GM18520 (cell line): Measurements from ENCODE around the gene DRC7.

Source experiments
- ATAC-seq: cut with Tn5 transposase; IDR thresholded peaks from one replicate; pipeline ENCODE4 v1.9.1; 2021; ENCODE audit not compliant: unreplicated experiment

DRC7 gene

DNA sequence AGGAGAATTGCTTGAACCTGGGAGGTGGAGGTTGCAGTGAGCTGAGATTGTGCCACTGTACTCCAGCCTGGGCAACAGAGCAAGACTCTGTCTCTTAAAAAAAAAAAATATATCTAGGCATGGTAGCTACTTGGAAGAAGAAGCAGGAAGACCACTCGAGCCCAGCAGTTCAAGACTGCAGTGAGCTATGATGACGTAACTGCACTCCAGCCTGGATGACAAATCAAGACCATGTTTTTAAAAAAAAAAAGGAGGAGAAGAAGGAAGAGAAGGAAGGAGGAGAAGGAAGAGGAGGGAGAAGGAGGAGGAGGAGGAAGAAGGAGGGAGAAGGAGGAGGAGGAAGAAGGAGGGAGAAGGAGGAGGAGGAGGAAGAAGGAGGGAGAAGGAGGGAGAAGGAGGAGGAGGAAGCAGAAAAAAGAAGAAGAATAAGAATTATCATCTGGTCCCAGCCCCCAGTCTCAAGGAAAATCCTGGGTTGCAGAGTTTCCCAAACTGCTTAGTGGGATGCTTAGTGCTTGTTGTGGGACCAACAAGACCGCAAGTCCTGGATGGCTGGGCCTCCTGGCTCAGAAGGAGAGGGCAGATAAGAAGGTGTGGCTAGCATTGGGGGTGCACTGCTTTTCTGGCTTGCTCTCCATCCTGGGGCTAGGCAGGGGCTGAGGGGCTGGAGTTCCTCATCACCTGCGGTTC lies 3.7 kb upstream of the DRC7 start:
- ATAC-seq: no peak

DNA sequence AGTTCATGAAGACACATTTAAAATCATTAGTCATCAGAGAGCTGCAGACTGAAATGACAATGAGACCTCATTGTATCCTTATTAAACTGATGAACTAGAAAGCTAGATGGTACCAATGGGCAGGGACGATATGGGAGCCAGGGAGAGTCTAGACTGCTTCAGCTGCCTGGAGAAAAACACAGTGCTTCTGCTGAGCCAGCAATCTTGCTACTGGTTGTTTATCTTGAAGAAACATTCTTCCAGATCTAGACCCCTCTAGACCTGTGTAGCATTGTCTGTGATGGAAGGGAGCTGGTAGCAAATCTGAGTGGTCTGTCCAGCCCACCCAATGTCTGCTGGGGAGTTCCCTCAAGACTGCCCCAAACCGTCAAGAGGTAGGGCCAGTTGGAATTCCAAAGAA lies 2.0 kb upstream of the DRC7 start:
- no peak for ATAC-seq

DNA sequence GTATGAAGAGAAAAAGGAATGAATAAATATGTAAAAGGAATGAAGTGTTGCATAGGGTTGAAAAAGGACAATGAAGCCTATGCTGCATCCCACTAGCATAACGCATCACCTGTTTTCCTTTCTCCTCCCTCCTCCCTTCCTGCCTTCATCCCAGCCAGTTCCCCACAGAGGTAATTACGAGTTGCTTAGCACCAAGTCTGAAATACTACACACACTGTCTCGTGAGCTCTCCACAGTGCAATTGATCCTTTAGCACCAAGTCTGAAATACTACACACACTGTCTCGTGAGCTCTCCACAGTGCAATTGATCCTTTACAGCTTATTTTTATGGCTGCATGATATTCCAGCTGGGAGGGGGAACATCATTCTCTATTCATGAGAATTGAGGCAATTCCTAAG lies 1.1 kb upstream of the DRC7 start:
- ATAC-seq: no peak

DNA sequence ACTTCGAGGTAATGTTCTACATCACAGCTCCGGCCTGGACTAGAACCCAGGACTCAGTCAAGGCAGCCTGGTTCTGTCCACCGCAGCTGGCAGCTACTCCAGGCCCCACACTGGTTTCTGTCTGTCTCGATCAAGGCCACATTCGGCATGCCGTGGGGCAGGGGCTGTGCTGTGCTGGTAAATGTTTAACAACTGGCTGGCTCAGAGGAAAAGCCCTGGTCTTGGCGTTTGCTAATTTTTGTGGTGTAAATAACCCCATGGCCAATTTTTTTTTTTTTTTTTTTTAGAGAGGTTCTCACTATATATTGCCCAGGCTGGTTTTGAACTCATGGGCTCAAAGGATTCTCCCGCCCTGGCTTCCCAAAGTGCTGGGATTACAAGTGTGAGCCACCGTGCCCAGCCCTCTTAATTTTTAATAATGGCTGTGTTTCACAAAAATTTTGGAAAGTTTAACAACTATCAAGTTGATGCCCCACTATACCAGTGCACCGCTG lies 328 bp upstream of the DRC7 start:
- ATAC-seq: no peak

DNA sequence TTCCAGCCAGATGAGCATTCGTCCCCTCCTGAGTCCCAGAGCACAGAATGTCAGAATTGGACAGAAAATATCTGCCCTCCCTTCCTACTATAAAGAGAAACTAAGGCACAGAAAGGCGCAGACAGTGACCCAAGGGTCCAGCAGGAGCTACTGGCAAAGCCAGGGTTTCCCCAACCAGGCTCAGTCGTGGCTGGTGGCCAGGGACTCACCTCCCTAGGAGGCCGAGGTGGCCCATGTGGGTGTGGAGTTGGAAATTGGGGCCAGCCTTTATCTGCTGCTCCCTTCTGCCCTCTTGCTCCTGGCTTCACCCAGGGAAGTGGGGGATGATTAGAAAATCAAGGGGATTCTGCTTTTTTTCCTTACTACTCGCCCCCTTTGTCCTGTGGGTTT lies 1.1 kb downstream of the DRC7 start:
- ATAC-seq: no peak

DNA sequence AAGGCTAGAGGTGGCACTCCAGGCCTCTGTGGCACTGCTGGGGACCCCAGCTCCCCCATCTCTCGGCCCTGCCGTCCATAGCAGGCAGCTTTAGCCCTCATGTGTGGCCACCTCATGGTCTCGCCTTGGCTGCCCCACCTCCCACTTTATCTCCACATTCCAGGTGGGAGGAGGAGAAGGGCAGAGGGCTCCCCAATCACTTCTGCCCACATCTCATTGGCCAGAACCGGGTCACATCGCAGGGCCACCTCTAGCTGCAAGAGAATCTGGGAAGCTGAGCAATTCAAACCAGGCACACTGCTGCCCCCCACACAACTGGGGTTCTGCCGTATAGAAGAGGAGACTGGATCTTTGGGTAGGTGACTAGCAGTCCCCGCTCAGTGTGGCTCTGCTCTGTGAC lies 1.6 kb downstream of the DRC7 start:
- no peak for ATAC-seq

DNA sequence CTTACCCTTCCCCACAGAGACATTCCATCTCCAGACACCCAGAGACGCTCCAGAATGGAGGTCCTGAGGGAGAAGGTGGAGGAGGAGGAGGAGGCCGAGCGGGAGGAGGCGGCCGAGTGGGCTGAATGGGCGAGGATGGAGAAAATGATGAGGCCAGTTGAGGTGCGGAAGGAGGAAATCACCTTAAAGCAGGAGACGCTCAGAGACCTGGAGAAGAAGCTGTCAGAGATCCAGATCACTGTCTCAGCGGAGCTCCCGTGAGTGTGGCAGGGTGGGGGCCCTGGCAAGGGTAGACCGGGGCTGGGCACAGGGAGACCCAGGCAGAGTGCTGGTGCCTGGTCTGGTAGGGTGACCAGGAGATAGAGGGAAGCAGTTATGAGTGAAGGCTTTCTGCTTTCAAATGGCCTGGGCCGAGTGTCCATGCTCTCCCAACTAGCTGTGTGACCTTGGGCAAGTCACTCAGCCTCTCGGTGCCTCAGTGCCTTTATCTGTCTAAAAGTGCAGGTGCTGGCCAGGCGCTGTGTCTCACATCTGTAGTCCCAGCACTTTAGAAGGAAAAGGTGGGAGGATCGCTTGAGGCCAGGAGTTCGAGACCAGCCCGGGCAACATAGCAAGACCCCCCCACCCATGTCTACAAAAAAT lies 3.4 kb downstream of the DRC7 start:
- ATAC-seq: no peak

DNA sequence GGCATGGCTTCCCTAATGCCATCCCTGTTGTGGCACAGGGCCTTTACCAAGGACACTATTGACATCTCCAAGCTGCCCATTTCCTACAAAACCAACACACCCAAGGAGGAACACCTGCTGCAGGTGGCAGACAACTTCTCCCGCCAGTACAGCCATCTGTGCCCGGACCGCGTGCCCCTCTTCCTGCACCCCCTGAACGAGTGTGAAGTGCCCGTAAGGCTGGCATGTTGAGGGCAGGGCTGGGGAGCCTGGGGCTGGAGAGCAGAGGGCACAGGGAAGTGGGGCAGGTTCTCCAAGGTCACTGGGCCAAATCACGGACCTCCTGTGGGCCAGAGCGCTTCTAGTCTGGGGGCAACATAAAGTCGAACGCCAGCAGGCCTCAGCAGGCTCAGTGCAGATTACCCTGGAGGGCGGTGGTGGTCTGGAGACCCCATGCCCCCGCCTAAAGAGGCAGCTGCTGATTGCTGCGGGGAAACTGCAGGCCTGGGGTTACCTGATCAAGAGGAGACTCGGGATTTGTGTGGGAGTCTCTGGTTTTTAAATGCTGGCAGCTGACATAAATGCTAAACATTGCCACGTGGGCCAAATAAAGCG lies 4.3 kb downstream of the DRC7 start:
- ATAC-seq: no peak

DNA sequence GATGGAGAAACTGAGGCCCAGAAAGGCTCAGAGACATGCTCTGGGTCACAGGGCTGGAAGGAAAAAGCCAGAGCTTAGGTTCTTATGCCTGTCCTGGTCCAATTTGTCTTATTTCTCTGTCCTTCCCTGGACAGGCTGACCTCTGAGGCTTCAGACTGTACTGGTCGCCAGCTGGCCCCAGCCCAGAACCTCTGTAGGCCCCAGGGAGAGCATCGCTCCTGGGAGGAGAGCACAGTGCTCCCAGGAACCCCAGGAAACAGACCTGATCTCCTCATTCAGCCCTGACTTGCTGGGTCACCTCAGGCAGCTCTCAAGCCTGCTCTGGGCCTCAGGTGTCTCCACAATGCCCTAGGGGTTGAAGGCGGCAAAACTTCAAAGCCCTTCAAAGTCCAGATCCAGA lies 4.9 kb downstream of the DRC7 start:
- ATAC-seq: no peak

DNA sequence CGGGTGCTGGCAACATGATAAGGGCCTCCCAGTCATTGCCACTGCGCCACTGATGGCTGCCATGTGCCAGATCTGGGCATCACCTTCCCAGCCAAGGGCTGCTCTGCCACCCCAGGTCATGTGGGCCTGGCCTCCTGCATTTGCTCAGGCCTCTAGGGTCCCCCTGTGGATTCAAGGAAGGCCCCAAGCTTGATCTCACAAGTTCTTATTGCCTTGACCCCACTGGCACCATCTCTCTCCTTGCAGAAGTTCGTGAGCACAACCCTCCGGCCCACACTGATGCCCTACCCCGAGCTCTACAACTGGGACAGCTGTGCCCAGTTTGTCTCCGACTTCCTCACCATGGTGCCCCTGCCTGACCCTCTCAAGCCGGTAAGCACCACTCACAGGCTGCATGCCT lies 5.3 kb downstream of the DRC7 start:
- ATAC-seq: no peak

DNA sequence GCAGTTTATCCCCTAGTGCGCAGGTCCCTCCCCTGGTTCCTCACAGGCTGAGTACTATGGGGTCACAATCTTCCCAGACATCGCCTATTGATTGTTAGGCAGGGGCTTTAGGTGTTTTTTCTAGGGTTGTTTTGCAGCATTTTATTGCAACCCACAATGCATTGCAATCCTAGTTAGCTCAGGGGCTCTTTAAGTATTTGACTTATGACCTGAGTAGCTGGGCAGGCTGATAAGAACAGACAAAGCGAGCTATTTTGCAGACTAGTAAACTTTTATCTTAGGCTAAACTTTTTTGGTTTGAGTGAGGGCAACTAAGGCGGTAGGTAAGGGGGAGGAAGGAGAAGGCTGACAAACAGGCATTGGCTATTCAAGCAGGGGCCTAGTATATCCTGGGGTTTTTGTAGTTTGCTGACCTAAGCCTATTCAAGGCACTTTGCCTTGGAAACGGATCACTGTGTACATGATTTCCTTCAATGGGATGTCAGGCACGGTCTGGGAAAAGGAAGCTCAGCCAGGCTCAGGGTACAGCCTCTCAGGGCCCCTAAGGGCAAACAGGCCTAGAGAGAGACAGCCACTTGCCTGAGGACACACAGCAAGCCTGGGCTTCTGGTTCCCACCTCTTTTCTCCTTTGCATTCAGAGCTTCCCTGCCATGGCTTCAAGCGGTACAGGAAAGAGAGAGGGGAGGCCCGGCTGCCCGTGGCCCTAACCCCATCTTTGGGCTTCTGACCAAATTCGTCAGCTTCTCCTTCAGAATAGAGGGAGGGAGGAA lies 6.4 kb downstream of the DRC7 start:
- no peak for ATAC-seq

DNA sequence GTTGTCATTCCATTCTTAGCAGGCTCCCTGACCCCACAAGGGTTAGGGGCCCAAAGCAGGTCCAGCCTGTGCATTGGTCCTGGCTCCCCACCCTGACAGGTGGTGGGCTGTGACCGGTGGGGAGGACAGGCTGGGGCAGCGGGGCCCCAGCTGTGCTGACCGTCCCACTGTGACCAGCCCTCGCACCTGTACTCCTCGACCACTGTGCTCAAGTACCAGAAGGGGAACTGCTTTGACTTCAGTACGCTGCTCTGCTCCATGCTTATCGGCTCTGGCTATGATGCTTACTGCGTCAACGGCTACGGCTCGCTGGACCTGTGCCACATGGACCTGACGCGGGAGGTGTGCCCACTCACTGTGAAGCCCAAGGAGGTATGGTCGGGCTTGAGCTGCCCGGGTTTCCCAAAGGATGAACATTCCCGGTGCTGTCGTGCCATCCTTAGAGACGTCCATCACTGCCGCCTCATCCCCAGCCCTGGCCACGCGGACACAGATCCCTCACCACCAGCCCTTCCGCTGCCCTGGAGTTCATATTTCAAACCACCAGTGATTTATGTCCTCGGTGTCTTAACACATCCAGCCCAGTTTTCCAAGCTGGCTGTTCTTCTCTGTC lies 7.3 kb downstream of the DRC7 start:
- ATAC-seq: no peak

DNA sequence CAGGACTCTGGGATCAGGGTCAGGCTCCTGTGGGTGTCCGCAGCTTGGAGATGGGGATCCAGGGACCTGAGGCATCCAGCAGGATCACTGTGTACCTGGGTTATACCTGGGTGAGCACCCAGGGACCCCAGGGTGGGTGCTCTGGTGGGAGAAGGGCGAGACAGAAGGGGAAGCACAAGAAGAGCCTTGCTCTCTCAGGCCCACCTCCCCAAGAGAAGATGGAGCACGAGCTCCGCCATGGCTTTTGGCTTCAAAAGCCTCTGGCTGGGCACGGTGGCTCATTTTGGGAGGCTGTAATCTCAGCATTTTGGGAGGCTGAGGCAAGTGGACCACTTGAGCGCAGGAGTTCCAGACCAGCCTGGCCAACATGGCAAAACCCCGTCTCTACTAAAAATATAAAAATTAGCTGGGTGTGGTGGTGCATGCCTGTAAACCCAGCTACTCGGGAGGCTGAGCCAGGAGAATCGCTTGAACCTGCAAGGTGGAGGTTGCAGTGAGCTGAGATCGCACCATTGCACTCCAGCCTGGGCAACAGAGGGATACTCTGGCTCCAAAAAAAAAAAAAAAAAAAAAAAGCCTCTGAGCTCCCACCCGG lies 8.9 kb downstream of the DRC7 start:
- no peak for ATAC-seq

DNA sequence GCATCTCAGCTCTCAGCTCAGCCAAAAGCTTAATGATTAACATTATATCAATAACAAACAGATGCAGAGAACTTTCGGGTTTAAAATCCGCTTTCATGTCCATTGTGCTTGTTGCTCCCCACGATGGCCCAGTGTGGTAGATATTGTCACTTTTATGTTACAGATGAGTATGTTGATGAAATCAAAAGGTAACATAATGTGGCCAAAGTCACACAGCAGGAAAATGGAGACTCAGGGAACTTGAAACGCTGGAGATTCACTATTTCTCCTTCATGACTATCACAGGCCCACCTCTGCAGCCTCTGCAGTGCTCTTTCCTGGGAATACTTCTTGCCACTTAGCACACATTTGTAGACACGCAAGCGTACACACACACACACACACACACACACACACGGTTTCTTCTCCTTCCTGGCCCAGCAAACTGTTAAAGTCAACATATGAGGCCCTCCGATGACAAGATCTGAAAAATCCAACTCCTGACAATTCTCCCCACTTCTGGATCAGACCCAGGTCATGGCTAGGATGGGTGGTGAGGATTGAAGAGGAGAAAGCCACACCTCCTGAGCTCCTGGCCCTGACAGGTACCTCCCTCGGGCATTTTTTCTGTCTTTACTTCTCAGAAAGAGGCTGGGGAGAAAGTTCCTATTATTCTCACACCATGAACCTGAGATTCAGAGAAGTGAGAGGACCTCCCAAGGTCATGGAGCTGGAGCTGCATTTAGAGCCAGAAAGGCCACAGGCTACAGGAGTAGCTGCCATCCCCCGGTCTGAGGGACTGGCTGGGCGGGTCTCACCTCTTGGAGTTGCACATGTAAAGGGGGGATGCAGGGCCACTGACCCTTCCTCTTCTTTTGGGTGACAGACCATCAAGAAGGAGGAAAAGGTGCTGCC lies 9.7 kb downstream of the DRC7 start:
- ATAC-seq: no peak

DNA sequence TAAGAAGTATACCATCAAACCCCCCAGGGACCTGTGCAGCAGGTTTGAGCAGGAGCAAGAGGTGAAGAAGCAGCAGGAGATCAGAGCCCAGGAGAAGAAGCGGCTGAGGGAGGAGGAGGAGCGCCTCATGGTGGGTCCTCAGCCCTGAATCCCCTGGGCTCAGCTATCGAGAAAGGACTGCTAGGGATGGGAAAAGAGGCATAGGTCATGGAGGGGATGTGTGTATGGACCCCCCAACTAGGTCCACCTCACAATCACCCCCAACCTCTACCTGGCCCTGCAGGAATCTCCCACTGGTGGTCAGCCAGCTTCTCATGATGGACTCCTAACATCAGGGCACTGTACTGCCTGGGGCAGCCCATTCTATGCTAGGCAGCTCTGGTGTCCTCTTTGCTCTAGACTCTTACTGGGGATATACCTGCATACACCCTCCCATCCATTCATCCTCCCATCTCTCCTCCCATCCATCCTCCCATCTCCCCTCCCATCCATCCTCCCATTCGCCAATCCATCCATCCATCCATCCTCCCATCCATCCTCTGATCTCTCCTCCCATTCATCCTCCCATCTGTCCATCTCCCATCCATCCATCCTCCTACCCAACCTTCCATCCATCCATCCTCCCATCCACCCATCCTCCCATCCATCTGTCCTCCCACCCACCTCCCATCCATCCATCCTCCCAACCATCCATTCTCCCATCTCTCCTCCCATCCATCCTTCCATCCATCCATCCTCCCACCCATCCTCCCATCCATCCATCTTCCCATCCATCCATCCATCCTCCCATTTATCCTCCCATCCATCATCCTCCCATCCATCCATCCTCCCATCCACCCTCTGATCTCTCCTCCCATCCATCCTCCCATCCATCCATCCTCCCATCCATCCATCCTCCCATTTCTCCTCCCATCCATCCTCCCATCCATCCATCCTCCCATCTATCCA lies 10.6 kb downstream of the DRC7 start:
- ATAC-seq: no peak

DNA sequence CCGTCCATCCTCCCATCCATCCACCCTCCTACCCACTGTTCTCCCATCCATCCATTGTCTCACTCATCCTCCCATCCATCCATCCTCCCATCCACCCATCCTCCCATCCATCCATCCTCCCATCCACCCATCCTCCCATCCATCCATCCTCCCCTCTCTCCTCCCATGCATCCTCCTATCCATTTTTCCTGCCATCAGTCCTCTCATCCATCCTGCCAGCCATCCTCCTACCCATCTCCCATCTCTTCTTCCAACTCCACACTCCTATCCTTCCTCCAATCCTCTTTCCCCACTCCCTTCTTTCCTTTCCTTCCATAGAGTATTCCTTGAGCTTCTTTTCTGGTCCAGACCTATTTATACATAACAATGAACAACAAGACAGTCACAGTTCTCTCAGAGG lies 12.1 kb downstream of the DRC7 start:
- no peak for ATAC-seq

DNA sequence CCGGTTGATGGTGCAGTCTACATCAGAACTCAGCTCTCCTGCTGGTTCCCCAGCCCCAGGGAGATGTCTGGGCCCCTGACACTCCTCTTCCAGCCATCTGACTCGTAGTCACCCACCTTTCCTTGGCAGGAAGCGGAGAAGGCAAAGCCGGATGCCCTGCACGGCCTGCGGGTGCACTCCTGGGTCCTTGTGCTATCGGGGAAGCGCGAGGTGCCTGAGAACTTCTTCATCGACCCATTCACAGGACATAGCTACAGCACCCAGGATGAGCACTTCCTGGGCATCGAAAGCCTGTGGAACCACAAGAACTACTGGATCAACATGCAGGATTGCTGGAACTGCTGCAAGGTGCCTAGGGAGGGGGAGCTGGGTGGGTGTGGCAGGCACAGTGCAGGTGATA lies 12.7 kb downstream of the DRC7 start:
- ATAC-seq: no peak

DNA sequence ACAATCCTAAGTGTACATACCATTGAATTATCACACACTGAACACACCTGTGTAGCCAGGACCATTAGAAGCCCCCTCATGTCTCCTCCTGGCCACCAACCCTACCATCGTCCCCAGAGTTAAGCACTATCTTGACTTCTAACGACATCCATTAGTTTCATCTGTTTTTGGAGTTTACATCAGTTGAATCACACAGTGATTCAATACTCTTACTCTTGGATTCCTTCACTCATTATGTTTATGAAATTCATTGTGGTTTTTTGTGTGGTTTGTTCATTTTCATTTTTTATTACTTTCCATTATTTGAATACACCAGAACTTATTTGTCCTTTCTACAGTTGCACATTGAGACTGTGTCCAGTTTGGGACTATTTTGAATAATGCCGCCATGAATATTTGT lies 13.6 kb downstream of the DRC7 start:
- no peak for ATAC-seq

DNA sequence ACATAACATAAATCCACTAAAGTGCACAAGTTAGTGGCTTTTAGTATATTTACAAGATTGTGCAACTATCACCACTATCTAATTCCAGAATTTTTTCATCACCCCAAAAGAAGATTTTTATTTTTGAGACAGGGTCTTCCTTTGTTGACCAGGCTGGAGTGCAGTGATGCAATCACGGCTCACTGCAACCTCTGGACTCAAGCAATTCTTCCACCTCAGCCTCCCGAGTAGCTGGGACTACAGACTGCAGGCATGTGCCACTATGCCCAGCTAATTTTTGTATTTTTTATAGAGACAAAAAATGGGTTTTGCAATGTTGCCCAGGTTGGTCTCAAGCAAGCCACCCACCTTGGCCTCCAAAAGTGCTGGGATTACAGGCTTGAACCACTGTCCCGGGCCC lies 15.1 kb downstream of the DRC7 start:
- ATAC-seq: no peak
